ENCODE results near the gene STX5. TPM values are rescaled to one million over a fixed set of nuclear protein-coding genes. Genes with fewer than 3 reads are reported as not detected.
"Not testable (repeated sequence)": the region's sequence is repeated elsewhere in the genome, so short reads cannot be mapped to it uniquely, and the experiment has no call there.

STX5 gene, protein sequence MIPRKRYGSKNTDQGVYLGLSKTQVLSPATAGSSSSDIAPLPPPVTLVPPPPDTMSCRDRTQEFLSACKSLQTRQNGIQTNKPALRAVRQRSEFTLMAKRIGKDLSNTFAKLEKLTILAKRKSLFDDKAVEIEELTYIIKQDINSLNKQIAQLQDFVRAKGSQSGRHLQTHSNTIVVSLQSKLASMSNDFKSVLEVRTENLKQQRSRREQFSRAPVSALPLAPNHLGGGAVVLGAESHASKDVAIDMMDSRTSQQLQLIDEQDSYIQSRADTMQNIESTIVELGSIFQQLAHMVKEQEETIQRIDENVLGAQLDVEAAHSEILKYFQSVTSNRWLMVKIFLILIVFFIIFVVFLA
- 21.5 and 25.2 TPM in 2 replicates for total RNA-seq (2014; rRNA removed)
- 38.1 TPM for polyA plus RNA-seq (2012)

DNA sequence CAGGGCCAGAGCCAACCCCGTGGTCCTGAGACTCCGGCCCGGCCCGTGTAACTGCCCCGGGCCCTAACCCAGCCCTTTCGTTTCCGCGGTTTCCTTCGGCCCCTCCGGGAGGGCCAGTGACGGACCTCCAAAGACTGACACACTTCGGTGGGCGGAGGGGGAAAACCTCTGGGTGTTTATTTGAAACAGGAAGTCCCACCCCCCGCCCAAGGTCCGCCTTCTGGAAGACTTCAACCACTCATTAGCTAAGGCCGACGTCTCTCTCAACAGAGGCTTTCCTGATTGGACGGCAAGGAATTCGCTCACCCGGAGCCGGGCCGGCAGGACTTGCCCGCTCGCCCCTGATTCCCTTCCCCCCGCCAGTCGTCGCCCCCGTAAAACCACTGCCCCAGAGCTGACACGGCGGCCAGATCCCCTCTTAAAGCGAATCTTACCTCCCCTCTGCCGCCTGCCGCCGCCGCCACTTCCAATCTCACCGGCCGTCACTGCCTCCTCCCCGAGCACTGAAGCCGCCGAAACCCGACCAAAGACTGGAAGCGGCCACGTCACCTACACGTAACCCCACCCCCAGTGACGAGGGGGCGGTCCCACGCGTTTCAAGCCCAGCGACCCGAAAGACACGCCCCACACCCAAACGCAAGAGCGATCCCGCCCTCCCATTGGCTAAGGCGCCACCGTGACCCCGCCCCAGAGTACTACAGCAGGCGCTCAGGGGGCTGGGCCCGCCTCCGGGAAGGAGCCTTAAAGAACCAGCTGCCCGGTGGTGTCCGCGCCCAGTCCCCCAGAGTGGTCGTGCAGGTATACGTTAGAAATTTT, at the start of gene STX5:
STX5 (minus strand) TSS at position 532 of the 816 bp plus-strand sequence. CDS start 808 bp downstream, outside the sequence.
- peak; percentile 97 for DNase-seq (ENCODE audit: low read depth)

DNA sequence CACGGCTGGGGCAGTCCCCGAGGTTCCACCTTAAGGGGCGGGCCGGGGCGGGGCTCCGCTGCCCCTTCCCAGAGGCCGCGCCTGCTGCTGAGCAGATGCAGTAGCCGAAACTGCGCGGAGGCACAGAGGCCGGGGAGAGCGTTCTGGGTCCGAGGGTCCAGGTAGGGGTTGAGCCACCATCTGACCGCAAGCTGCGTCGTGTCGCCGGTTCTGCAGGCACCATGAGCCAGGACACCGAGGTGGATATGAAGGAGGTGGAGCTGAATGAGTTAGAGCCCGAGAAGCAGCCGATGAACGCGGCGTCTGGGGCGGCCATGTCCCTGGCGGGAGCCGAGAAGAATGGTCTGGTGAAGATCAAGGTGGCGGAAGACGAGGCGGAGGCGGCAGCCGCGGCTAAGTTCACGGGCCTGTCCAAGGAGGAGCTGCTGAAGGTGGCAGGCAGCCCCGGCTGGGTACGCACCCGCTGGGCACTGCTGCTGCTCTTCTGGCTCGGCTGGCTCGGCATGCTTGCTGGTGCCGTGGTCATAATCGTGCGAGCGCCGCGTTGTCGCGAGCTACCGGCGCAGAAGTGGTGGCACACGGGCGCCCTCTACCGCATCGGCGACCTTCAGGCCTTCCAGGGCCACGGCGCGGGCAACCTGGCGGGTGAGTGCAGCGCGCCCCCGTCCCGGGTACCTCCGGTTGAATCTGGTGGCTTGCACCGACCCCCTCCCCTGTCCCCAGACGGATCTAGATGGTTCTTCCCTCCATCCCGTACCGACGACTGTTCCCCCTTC, 49.1 kb upstream of the STX5 start, which contains the start of gene SLC3A2:
SLC3A2 (plus strand) TSS at position 94 of the 776 bp plus-strand sequence; CDS start at position 222, 128 bp downstream.
- DNase-seq (ENCODE audit: low read depth) = peak; percentile 81

DNA sequence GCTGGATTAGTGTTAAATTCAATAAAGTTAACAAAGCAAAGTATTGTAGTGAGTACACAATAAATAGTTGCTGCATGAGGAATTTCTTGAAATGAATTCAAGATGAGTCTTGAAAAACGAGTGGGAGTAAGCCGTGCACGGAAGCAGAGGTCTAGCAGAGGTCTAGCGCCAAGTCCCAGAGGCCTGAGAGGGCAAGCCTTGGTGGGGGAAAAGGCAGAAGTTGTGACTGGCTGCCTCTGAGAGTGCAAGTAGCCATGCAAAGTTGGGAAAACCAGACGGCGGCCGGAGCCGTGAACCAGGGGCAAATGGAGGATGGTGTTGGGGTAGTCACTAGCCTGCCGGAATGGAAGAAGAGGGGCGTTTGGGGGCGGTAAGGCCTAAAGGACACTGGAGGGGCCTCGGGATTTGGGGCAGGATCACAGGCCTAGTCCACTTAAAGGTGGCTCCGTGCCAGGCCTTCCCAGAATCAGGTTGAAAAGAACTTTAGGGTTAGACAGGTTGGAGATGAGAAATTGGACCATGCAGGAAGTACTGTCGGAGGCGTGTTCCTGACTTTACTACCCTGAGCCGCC, 48.5 kb upstream of the STX5 start:
- peak; percentile 78 for DNase-seq (ENCODE audit: low read depth)

DNA sequence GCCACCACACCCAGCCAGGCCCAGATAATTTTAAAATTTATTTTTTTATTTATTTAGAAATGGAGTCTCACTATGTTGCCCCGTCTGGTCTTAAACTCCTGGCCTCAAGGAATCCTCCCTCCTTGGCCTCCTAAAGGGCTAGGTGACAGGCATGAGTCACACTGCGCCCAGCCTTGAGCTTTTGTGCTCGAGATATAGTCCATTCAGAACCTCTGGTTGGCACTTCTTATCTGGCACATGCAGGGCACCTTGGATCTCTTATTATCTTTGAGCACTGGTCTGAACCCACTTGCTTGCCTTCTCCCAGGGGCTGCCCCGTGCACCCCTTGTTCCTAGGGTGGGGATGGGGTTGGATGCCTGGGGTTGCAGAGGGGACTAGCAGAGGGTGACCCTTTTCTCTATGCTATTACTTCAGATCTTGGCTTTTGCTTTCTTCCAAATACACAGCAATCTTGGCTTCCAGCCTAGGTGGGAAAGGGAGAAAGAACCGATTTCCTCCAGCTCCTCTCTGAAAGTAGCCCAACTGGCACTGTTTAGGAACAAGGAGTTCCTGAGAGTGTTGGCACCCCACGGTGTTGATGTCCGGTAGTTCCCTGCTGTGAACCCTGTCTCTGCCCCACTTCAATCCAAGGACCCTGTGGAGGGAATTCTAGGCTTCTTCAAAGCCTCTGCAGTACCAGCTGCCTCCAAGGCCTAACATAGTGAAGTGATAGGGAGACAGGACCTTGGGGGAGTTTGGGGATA, 47.6 kb upstream of the STX5 start:
- peak; percentile 38 for DNase-seq (ENCODE audit: low read depth)

GRCh38 chr11:62876712-62877111, 44.9 kb upstream of the STX5 start:
- DNase-seq (ENCODE audit: low read depth) = no peak

DNA sequence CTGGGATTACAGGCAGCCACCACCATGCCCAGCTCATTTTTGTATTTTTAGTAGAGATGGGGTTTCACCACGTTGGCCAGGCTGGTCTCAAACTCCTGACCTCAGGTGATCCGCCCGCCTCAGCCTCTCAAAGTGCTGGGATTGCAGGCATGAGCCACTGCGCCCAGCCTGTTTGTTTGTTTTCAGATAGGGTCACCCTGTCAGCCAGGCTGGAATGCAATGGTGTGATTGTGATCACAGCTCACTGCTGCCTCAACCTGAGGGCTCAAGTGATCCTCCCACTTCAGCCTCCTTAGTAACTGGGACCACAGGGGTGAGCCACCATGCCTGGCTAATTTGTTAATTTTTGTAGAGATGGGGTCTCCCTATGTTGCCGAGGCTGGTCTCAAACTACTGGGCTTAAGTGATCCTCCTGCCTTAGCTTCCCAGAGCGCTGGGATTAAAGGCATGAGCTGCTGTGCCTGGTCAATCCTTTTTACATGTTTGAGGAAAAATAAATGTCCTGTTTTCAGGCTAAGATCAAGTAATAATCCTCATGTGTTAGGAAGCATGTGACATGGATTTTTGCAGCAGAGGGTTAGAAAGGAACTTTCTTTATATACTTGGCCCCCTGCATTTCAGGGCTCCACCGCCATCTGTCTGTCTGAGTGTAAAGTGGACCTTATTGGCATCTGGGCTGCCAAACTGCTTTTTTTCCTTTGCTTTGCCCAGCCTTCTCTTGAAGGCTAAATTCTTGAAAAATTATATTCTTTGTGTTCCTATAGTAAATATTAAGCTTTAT, 44.0 kb upstream of the STX5 start:
- no peak for DNase-seq (ENCODE audit: low read depth)

DNA sequence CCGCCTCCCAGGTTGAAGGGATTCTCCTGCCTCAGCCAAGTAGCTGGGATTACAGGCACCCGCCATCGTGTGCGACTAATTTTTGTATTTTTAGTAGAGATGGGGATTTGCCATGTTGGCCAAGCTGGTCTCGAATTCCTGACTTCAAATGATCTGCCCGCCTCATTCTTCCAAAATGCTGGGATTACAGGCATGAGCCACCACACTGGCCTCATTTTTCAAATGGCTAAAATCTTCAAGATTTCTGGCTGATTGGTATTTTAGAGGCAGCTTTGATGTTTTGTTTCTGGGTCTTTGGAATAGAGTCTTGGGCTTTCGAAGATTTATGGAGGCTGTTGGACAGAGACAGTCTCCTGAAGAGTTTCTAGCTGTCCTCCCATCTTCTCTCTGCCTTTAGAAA, 43.0 kb upstream of the STX5 start:
- DNase-seq (ENCODE audit: low read depth) = no peak

DNA sequence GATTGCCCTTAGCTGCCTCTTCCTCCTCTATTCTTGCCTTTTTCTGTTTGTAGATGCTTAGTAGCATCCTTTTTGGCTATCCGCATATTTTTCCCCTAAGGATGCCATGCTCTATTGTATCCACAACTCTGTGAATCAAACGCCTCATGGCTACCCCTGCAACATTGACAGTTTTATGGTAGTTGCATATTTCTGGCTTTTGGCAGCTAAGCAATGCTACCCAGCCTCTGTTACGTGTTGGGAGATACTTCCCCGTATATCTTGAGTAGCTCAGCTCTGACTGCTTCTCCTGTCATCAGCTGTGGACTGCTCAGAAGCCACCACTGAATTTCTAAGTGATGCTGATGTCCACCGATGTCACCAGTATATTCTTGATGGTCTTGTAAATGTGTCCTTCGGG, 33.8 kb upstream of the STX5 start:
- DNase-seq (ENCODE audit: low read depth) = no peak

DNA sequence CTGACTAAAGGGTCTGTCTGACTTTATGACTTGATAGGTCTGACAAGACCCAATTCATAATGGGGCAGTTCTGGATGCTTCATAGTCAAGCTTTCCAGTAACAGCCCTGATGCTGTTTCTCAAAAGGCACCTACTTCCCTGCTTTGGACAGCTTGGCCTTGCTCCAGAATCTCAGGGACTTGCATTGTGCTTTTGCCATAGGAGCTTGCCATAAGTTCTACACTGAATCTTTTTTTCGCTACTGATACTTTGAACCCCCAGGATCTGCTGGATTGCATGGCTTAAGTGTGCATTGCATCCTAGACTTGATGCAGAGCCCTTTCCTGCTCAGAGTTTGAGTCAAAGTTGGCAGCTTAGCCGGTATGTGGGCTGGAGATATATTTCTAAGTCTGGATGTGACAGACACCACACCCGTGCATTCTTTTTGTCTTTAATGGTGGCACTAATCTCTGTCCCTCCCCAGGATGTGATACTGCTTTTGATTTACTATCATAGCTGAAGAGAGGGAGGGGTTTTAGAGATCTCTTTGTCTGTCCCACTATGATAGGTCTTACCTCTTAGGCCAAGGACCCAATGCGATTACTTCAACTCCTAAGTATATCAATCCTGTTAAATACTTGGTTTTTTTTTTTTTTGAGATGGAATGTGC, 32.0 kb upstream of the STX5 start:
- DNase-seq (ENCODE audit: low read depth) = no peak

GRCh38 chr11:62861564-62862192, 29.8 kb upstream of the STX5 start:
- DNase-seq (ENCODE audit: low read depth) = not testable (repeated sequence)

DNA sequence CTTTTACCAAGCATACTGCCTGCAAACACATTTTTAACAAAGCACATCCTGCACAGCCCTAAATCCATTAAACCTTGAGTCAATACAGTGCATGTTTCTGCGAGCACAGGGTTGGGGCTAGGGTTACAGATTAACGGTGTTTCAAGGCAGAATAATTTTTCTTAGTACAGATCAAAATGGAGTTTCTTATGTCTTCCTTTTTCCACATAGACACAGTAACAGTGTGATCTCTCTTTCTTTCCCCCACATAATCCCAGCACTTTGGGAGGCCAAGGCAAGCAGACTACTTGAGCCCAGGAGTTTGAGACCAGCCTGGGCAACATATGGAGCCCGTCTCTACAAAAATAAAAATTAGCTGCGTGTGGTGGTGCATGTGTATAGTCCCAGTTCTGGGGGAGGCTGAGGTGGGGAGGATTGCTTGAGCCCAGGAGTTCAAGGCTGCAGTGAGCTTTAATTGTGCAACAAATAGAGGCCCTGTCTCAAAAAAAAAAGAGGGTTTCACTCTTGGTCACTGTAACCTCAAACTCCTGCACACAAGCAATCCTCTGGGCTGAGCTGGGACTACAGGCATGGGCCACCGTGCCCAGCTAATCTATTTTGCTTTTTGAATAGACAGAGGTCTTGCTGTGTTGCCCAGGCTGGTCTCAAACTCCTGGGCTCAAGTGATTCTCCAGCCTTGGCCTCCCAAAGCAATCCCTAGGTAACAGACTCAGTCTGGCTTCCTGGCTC, 29.1 kb upstream of the STX5 start:
- DNase-seq (ENCODE audit: low read depth) = no peak

- not testable (repeated sequence) for DNase-seq (ENCODE audit: low read depth)
Observed at GRCh38 chr11:62859281-62859703, 27.4 kb upstream of the STX5 start.

- DNase-seq (ENCODE audit: low read depth) = no peak
Observed at GRCh38 chr11:62858201-62858600, 26.4 kb upstream of the STX5 start.

- no peak for DNase-seq (ENCODE audit: low read depth)
Observed at GRCh38 chr11:62857541-62857982, 25.7 kb upstream of the STX5 start.

- no peak for DNase-seq (ENCODE audit: low read depth)
Observed at GRCh38 chr11:62856333-62856895, 24.6 kb upstream of the STX5 start.

DNA sequence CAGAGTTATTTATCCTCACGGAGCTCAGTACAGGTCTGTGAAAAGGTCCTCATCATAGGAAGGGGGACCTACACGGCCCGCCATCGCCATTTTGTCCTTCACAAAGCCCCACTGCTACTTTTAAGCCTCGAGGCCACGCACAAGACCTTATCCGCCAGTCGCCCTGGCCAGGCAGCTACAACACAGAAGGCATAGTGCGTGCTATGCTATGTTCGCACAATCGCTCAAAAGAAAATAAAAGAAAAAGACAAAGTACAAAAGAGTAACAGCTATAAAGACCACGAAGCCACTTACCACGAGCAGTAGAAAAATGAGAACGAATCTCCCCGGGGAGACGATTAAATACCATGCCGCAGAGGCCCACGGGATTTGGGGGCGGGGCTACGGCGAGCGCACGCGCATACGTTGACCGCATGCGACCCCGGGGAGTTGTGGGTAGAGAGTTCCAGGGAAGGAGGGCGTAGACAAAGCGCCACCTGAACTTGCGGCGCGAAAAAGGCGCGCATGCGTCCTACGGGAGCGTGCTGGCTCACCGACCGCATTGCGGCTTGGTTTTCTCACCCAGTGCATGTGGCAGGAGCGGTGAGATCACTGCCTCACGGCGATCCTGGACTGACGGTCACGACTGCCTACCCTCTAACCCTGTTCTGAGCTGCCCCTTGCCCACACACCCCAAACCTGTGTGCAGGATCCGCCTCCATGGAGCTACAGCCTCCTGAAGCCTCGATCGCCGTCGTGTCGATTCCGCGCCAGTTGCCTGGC, 23.9 kb upstream of the STX5 start:
- peak; percentile 97 for DNase-seq (ENCODE audit: low read depth)
